Right lobe of liver (tissue), 6 donors: ENCODE measurements around the gene SMIM43. TPM values are rescaled to one million over a fixed set of nuclear protein-coding genes. Genes with fewer than 3 reads are reported as not detected.

Experiments used
- ATAC-seq, 4 donors: fragments of 200-7000 bp; cut with Tn5 transposase; one replicate each; pipeline ENCODE4 v1.9.1; 2020; ENCODE audit warnings: mild to moderate bottlenecking in 4 of 4, moderate library complexity in 4 of 4
- DNase-seq, 3 donors: peaks; one replicate each; pipeline ENCODE4 v3.0.0-alpha.2; 2020
- H3K27ac ChIP-seq, 3 donors: fragments of 200-600 bp; one replicate each; pipeline ENCODE4 v1.8.0; 2022
- H3K27me3 ChIP-seq, 2 donors: fragments of 200-600 bp; one replicate each; pipeline ENCODE4 v1.8.0; 2022
- H3K36me3 ChIP-seq, 4 donors: fragments of 200-600 bp; sonication (generic) in 1 of 4; one replicate each; pipeline versions ENCODE4 v1.5.1 to v1.8.0; 2017 to 2022; ENCODE audit warnings: control low read depth in 1 of 4
- H3K4me1 ChIP-seq, 4 donors: fragments of 200-600 bp; sonication (generic) in 1 of 4; one replicate each; pipeline versions ENCODE4 v1.5.1 to v1.8.0; 2017 to 2022; ENCODE audit warnings: control low read depth in 1 of 4
- H3K4me3 ChIP-seq, 3 donors: fragments of 200-600 bp; one replicate each; pipeline ENCODE4 v1.8.0; 2022
- H3K9me3 ChIP-seq, 4 donors: fragments of 200-600 bp; sonication (generic) in 1 of 4; one replicate each; pipeline versions ENCODE4 v1.5.1 to v1.8.0; 2017 to 2022; ENCODE audit warnings: control low read depth in 1 of 4
- POLR2A ChIP-seq: fragments of 450-650 bp; IDR thresholded peaks from one replicate; pipeline ENCODE4 v1.6.1; 2017; ENCODE audit warnings: antibody characterized with exemption, mild to moderate bottlenecking
- WGBS: methylation state at CpG from one replicate; pipeline ENCODE4 v1.1.6; 2018; ENCODE audit warnings: low coverage, low lambda C conversion rate; ENCODE audit not compliant: insufficient coverage; ENCODE audit errors: missing lambda C conversion rate; 5-methylcytosine and 5-hydroxymethylcytosine counted together
- intact Hi-C, 2 donors: fragments of 100-400 bp; cut with DNase I; formaldehyde crosslinking; loops; one replicate each; pipeline versions ENCODE4 v1.11.2 to v1.14.1; 2022
- total RNA-seq, 6 experiments: library from RNA; depleted of rRNA in 2 of 6; stranded (reverse); fragments of >200 nt in 2 of 6; fragmentation: NEBNext Ultra II Directional in 3 of 6; extraction: Animal tissue kit (Norgen Biotek cat#: 25700) in 3 of 6; gene quantifications; one replicate each; pipeline versions ENCODE4 v1.1.0 to v1.2.4, GENCODE V29; 2016 to 2023
- TF ChIP-seq, protein P1 (sequence below), 4 donors: fragments of 200-600 bp in 3 of 4; fragments of 450-650 bp in 1 of 4; IDR thresholded peaks; one replicate each; pipeline versions ENCODE4 v1.5.1 to v1.8.0; 2016 to 2022; ENCODE audit warnings: antibody characterized with exemption in 4 of 4, mild to moderate bottlenecking in 2 of 4
- donor health status: DM: no; HTN: yes; CAD: no.
- donor health status: DM: no; HTN: no; CAD: no.
- donor health status: DM: no; HTN: no; CAD: no.
- donor health status: DM: no; HTN: yes; CAD: no.
- donor health status: DM: no; HTN: yes; CAD: no.

The SMIM43 gene
- total RNA-seq, 6 experiments from 2014 or later, result not detected

DNA sequence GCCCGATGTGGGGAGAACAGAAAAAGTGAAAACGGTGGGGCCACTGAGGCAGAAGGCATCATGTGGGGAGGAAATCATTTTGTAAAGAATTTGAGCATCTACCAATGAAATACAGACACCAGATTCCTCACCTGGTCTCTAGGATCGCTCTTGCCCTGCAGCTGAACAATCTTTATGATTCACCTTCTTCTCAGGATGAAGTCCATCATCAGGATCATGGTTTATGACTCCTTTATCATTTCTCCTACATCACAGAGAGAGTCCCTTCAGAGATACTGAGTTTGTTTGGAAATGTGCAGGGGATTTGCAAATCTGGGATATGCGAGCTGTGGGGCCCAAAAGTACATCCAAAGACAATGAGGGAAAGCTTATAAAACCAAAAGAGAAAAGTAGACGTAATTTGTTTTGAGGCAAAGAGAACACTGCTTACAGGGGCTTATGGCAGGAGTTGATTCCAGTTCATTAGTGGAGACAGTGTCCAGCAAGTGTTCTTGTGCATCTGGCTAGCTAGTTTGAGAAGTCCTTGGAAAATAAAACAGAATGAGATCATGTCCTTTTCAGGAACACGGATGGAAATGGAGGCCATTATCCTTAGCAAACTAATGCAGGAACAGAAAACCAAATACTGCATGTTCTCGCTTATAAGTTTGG lies 52.8 kb downstream of the SMIM43 start:
- no peak overlapping the region for H3K27ac ChIP-seq
- no peaks in the 10 kb centered on the region for H3K4me1 ChIP-seq
- WGBS, result 68% methylated on average over 7 of the region's 7 CpGs
- no peak overlapping the region for H3K4me3 ChIP-seq
- no peaks in the 10 kb centered on the region for H3K27me3 ChIP-seq
- DNase-seq, result no peak
- intact Hi-C loops, result no loop called here
- no peak for ATAC-seq
- no peak for TF ChIP-seq POLR2A
- TF ChIP-seq, protein P1, sequence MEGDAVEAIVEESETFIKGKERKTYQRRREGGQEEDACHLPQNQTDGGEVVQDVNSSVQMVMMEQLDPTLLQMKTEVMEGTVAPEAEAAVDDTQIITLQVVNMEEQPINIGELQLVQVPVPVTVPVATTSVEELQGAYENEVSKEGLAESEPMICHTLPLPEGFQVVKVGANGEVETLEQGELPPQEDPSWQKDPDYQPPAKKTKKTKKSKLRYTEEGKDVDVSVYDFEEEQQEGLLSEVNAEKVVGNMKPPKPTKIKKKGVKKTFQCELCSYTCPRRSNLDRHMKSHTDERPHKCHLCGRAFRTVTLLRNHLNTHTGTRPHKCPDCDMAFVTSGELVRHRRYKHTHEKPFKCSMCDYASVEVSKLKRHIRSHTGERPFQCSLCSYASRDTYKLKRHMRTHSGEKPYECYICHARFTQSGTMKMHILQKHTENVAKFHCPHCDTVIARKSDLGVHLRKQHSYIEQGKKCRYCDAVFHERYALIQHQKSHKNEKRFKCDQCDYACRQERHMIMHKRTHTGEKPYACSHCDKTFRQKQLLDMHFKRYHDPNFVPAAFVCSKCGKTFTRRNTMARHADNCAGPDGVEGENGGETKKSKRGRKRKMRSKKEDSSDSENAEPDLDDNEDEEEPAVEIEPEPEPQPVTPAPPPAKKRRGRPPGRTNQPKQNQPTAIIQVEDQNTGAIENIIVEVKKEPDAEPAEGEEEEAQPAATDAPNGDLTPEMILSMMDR (IDR thresholded peaks at IDR 0.05), result no peak
- H3K36me3 ChIP-seq, result no peaks in the 10 kb centered on the region
- H3K9me3 ChIP-seq, result no peaks in the 10 kb centered on the region

DNA sequence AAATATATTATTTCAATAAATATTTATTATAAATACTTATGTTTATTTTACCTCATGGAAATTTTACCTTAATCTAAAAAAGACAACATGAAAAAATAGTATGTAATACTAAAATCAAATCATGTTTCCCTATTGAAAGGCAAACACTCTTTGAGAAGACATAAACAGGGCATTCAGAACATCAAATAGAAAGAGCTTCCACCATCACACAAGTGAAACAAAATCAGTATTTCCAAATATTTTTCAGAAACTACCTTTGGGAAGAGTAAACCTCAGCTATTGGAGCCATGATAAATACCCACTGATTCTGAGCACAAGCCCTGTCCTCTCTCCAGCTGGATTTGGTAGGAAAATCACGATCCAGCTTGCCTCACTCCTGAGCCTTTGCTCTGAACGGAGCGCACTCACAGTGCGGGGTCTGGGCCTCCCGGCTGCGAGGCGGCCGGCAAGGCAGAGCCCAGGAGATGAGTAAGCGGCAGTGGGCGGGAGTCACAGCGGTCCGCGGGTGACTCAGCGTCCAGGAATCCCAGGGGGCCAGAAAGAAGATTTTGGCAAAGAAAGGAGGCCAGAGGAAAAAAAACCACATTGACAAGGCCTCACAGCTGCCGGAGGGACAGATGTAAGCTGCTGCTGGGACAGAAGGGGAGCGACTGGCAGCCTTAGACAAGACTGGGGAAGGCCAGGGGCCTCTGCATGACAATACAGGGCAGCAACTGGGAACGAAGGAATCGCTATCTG lies 53.5 kb downstream of the SMIM43 start:
- ATAC-seq (peak; percentile 88 to 99 (median 92)), DNase-seq (peak; percentile 49 to 76 (median 59))
- Histone ChIP-seq H3K27ac (no peak overlapping the region), H3K36me3 (no peaks in the 10 kb centered on the region), H3K4me1 (no peaks in the 10 kb centered on the region), H3K27me3 (no peaks in the 10 kb centered on the region), H3K4me3 (no peak overlapping the region), H3K9me3 (no peaks in the 10 kb centered on the region)
- 10% methylated on average over 14 of the region's 18 CpGs for WGBS
- intact Hi-C loops, result no loop called here
- TF ChIP-seq, protein P1 (IDR thresholded peaks at IDR 0.05), result no peak
- TF ChIP-seq POLR2A, result peak; percentile 29

DNA sequence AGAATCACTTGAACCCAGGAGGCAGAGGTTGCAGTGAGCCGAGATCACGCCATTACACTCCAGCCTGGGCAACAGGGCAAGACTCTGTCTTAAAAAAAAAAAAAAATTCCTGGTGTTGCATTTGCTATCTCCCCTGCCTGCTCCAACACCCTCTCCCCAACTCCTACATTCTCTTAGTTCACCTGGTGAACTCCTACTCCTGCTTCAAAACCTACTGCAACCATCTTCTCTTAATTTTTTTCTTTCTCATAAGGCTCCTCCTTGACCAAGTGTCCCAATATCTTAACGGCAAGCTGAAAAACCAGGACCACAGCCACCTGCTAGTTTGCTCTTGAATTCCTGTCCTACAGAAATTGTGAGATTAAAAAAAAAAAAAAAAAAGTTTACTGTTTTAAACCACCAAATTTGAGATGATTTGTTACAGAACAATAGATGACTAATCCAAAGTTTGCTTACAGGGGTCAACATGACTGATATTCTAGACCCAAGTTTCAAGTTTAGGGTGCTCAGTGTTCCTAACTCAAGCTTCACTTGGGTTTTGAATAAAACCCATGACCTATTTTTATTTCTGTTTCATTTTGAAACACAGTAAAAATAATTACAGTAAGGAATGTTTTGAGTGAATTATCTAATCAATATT lies 55.1 kb downstream of the SMIM43 start:
- no peak overlapping the region for H3K4me3 ChIP-seq
- DNase-seq, result no peak
- intact Hi-C loops, result no loop called here
- H3K27me3 ChIP-seq, result no peaks in the 10 kb centered on the region
- H3K9me3 ChIP-seq, result no peaks in the 10 kb centered on the region
- TF ChIP-seq, protein P1 (IDR thresholded peaks at IDR 0.05), result no peak
- H3K27ac ChIP-seq, result no peak overlapping the region
- no peaks in the 10 kb centered on the region for H3K36me3 ChIP-seq
- no peaks in the 10 kb centered on the region for H3K4me1 ChIP-seq
- WGBS, result 80% methylated on average over 1 of the region's 3 CpGs
- ATAC-seq, result no peak

Other genes with a start within 250 kb of the SMIM43 start
- 100 to 1,000 TPM in 3 of 6 experiments, 10 to 100 TPM in 3; 52.2 to 216 (median 97.8) TPM for gene ANXA5, start 68.2 kb downstream of the SMIM43 start, total RNA-seq
- 10 to 100 TPM in 1 of 6 experiments, 1 to 10 TPM in 5; 3.6 to 12.5 (median 6.5) TPM for gene EXOSC9, start 36.2 kb upstream of the SMIM43 start, total RNA-seq
- 1 to 10 TPM in 3 of 6 experiments, under 1 TPM in 3; 0.15 to 4.3 (median 1.4) TPM for gene CCNA2, start 58.7 kb upstream of the SMIM43 start, total RNA-seq
- gene BBS7, start 105.3 kb upstream of the SMIM43 start, total RNA-seq, result 1 to 10 TPM; 1.8 to 7.0 (median 3.6) TPM
- gene TRPC3, start 186.9 kb upstream of the SMIM43 start, total RNA-seq, result under 1 TPM in 2 of 6 experiments, not detected in 4; 0.09 to 0.10 TPM